Stimulated activated CD4-positive, alpha-beta T cell treated with anti-CD3 and anti-CD28 coated beads, Interleukin-15, amount 100 ng/mL, for 48 hours (primary cell): Measurements from ENCODE around the gene MSL3.

Experiments
- DNase-seq, 2 donors: peaks; one replicate each; pipeline ENCODE4 v3.0.0-alpha.2; 2020; ENCODE audit warnings: low read depth in 2 of 2

MSL3 gene

DNA sequence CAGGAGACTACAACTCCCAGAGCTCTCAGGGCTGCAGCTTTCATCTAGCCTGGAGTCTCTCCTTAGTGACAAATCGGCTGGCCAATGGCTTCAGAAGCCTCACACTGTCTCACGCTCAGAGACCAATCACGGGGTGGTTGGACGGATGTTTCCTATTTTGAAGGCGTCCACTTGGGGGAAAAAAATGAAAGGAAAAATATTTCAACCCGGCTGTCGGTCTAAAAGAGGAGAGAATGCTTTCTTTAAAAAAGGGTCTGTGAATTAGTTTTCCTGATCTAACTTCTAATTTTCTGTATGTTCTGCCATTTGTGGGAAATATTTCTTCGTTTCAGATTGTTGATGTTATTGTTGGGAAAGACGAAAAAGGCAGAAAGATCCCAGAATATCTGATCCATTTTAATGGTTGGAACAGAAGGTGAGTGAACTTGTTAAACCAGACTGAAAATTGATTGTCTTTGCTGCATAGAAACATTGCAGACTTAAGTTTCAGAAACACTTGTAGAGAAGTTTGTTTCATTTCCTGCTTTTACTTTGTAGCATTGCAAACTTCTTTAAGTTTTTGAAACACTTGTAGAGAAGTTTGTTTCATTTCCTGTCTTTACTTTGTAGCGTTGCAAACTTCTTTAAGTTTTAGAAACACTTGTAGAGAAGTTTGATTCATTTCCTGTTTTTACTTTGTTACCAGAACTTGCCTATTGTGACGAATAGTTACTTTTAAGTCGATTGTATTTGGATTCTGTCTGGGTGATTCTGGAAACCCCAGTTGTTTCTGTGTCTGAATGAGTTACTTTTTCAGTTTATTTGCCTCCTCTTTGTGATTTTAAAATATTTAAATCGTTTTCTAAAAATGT lies 1.6 kb downstream of the MSL3 start:
- DNase-seq, result peak in 1 of 2 donors; percentile 56

DNA sequence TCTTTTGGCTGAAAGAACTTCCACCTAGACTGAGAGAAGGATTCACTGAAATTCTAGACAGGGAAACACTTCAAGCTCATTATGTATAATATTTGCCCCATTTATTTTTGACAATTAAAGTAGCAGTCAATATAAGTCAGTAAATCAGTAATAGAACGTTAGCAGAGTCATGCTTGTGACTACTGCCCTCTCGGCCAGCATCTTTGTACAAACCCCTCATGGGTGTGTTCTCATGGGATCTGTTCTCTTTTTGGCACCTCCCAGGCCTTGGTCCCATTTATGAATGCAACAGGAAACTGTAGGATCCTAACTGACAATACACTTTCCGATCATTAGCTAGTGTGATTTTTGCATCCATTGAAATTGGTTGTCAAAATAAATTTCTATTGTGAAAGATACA lies 2.9 kb downstream of the MSL3 start:
- DNase-seq, result no peak

DNA sequence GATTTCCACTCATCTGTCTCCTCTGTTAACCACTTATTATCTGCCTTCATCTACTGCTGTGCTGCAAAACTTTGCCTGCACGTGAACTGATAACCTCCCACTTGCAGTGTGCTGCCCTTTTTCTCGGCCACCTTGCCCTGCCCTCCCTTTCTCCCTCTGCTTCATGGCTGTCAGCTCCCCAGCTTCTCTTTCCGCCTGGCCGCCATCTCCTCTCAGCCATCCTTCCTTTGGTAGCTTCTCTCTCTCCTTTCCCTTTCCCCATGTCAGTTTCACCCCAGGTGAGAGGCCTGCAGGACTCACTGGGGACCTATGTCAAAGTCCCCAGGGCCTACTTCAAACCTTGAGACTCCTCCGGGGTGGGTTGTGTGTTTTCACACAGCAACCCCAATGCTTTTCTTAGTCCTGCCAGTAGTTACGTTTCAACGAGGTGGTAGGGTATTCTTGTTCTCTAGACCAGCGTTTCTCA lies 6.6 kb downstream of the MSL3 start:
- no peak for DNase-seq

DNA sequence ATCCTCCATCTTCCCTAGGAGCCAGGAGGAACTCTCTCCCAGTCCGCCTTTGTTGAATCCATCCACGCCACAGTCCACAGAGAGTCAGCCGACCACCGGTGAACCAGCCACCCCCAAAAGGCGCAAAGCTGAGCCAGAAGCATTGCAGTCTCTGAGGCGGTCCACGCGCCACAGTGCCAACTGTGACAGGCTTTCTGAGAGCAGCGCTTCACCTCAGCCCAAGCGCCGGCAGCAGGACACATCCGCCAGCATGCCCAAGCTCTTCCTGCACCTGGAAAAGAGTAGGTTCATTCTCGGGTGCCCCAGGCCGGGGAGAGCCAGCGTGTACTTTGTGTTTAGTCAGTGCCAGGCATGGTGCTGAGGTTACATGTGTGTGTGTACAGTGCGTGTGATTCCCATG lies 7.4 kb downstream of the MSL3 start:
- no peak for DNase-seq

DNA sequence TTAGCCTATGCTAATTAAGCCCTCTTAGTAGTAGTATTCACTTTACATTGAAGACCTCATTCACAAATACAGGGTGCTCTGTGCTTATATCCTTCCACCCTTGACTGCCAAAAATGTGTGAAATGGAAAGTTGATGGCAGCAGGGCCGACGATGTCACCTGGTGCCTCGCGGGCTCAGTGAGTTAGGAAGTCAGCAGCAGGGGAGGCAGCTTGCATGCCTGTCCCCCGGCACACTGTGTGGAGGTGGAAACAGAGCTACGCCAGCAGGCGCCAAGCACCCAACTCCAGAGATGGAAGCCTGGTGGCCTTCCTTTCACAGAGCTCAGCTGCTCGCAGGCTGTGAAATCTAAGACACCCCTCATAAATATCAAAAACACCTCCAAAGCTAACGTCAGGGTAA lies 8.4 kb downstream of the MSL3 start:
- no peak for DNase-seq

GRCh38 chrX:11768039-11768438 lies 10.0 kb downstream of the MSL3 start:
- no peak for DNase-seq

DNA sequence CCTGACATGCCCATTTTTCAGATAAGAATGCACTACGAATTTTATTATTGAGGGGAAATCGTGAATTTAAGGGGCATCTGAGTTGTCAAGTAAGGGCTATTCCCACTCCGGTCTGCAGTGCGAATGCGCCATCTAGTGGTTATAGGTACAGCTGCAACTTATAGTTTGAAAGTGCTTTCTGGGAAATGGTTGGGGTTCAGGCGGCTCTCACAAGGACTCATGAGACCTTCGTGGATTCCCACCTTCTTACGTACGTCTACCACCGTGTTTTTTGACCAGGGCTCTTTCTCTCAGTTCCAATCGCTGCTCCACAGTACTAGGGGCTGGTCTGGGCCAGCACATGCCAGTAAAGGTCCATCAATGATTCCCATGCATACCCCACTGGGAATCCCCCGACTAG lies 12.3 kb downstream of the MSL3 start:
- no peak for DNase-seq

DNA sequence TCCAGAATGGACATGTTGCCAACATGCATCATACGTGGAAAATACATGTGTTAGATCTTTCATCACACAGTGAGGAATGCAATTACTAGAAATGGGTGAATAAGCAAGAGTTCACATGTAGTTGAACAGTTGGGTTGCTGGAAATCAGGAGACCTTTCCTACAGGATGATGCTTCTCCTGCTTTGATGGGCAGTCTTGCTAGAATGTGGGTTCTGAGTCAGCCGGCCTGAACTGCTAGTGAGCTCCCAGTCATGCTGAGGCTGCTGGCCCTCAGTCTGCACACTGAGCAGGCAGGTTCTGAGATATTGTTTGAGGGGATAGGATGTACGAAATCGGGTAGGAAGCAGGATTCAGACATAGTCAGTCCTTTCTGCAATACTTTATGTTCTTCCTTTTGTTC lies 20.2 kb downstream of the MSL3 start:
- DNase-seq, result no peak

DNA sequence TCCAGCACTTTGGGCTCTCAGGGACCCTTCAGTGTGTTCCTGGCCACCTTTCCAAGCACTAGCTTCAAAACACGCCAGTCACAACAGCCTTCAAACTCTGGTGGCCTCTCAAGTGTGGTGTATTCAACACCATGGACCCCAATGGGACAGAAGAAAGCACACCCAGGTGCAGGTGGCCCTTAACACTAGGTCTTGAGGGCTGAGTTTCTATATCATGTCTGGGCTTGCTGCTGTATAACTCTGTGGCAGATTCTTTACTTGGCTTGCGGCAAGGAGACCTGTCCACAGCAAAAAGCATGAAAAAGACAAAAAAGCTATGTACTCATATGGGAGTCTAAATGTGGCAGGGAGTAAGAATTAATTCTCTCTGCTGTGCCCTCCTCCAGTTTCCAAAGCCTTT lies 23.1 kb downstream of the MSL3 start:
- no peak for DNase-seq

DNA sequence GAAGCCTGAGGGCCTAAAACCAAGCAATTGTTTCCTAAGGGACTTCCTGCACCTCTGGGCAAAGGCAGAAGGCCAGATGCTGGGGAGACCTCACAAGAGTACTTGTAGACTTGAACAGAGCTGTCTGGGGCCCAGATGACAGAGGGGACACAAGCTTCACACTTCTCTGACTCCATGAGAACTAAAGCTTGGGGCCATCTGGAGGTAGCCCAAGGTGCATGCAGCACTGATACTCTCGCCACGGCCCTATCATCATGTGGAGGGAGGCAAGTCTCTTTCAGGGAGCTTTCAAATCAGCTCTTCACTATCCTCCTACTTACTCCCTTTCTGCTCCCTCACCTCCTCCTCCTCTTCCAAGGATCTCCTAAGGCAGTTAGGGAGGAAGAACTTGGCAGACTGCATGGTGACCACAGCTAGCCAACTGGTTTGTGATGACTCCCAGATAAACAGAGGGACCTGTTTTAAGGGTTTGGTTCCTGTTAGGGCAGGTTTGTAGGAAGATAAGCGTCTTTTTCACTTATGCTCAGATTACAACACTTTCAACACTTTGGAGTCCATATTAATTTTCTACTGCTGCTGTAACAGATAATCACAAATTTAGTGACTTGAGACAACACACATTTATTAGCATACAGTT lies 23.8 kb downstream of the MSL3 start:
- DNase-seq, result no peak

DNA sequence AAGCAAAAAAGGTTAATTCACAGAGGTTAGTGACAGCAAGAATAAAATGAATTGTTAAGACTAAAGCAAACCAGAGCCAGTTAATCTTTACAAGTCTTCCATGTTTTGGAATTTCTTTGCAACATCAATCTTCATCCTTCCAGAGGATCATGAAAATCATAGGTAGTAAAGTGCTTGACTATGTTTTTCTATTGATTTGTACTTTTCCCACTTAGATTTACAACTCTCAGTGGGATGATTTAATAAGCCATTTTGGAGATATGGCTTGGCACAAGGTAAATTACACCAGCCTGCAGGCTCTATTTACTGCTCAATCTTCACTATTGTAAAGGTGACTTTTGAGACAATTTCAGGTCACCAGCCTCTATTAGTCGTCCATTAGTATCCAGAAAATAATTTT lies 26.5 kb downstream of the MSL3 start:
- DNase-seq, result no peak

- no peak for DNase-seq
These were observed 28.8 kb downstream of the MSL3 start for GRCh38 chrX:11786862-11787261.

DNA sequence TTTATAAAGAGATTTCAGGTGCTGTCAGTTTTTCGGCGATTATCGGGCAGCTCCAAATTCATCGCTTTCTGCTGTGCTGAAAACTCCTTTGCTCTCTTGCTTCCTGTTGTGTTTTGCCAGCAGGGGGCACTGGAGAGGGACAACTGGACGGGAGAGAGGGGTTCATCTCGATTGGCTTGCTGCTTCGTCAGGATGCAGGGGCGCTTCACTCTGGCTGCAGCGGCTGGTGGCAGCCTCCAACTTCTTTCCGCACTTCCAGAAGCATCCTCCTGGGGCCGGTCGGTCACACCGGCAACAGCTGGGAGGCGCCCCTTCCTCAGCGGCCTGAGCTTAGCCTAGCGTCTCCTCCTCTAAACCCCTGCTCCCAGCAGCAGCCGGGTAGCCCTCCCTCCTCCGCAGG lies 29.5 kb downstream of the MSL3 start:
- DNase-seq, result peak; percentile 52 to 71

- no peak for DNase-seq
These were observed 31.8 kb downstream of the MSL3 start for GRCh38 chrX:11789809-11790208.

DNA sequence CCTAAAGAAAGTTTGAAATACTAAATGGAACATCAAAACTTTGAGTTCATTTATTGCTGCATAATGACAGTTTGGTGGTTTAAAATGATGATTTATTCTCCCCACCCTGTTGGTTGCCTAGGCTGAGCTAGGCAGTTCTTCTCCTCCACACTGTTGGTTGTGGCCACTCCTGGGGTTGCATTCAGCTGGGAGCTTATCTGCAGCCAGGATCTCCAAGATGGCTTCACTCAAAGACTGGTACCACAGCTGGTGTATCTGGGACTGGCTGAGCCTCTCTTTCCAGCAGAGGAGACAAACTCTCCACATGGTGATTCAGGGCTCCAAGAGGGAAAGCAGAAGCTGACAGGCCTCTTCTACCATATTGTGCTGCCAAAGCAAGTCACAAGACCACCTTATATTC lies 33.1 kb downstream of the MSL3 start:
- DNase-seq, result no peak

- no peak for DNase-seq
These were observed 33.5 kb downstream of the MSL3 start for GRCh38 chrX:11791537-11791936.

DNA sequence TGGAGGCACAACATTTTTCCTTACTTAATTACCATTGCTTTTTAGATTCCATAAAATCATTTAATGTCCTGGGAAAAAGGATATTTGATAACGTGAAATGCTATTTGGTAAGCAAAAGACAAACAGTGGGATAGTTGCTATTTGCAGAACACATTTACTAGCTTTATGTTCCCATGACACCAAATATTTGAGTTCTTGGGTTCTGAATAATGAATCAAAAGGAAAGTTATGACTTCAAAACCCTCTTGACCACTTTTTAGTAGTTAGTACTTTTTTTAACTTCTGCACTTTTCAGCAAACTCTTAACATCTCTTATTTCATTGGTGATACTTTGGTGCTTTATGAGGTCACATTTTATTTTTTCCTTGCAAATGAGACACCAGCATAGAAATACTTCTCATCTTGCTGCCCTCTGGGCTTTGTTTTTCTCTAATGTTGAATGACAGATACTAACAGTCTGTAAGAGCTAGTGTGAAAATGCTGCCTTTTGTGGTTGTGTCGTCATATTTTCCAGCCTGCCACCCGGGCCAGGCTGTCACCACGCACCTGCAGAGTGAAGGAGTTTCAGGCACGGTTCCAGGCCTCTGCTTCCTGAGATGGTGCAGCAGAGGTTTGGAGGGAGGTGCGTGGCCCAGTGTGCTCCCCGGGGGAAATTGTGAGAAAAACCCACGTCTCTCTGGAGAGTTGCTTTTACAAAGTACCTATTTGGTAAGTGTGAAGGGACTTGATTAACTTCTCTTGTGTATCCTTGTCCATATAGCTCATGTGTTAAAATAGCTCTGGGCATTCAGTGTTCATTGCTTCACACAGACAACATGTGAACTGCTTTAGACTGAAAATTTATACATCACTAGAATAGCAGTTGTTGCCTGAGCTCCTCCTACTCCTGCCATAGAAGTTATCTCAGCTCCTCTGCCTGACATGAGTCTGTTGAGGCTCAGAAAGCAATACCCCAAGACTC lies 34.7 kb downstream of the MSL3 start:
- peak; percentile 43 to 64 for DNase-seq

GRCh38 chrX:11793734-11794133 lies 35.7 kb downstream of the MSL3 start:
- DNase-seq, result no peak

GRCh38 chrX:11813341-11813740 lies 55.3 kb downstream of the MSL3 start:
- no peak for DNase-seq
